ENCODE measurements around the gene WWOX.

The WWOX gene

DNA sequence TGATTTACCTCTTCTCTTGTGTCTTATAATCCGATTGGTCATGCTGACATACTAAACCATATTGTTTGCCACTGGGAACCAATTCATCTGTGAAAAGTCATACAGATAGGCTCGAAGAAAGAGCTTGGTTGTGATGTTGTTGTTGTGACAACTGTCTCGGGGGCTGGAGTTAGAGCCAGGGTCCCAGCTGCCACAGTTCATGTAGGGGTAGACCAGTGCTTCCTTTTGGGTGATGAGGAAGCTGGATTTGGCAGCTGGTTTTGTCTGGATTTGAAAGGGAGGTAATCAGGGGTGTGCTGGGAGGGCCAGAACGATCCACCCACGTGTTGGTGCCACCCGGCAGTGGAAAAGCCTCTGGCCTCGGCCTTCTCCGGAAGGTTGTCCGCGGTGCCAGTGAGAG is 438.1 kb downstream of the WWOX start:
- Histone ChIP-seq H3K4me1 (ENCODE audit: low read length) (no peaks in the 10 kb centered on the region), H3K9ac (ENCODE audit: low read length) (no peak overlapping the region), H3K4me3 (ENCODE audit: low read length) (no peak overlapping the region), H3K27me3 (replicated peaks; ENCODE audit: insufficient read depth, low read length) (no peaks in the 10 kb centered on the region), H3F3A (ENCODE audit: insufficient read depth, low read length) (no peaks in the 10 kb centered on the region), H2AFZ (ENCODE audit: low read length) (no peak overlapping the region), H3K9me2 (replicated peaks; ENCODE audit: insufficient read depth, low read length) (no peaks in the 10 kb centered on the region), H3K4me2 (ENCODE audit: low read depth, low read length) (no peak overlapping the region), H4K20me1 (ENCODE audit: insufficient read depth, low read length) (no peaks in the 10 kb centered on the region), H3K79me2 (ENCODE audit: low read length) (no peaks in the 10 kb centered on the region), H3K36me3 (replicated peaks; ENCODE audit: insufficient read depth, low read length) (no peaks in the 10 kb centered on the region), H3K27ac (ENCODE audit: low read length) (no peak overlapping the region), H3K9me3 (replicated peaks; ENCODE audit: insufficient read depth, low read length) (no peaks in the 10 kb centered on the region)
- no peak for TF ChIP-seq EZH2 (optimal IDR thresholded peaks at IDR 0.05; ENCODE audit: low read depth, low read length)
- TF ChIP-seq, protein P1, sequence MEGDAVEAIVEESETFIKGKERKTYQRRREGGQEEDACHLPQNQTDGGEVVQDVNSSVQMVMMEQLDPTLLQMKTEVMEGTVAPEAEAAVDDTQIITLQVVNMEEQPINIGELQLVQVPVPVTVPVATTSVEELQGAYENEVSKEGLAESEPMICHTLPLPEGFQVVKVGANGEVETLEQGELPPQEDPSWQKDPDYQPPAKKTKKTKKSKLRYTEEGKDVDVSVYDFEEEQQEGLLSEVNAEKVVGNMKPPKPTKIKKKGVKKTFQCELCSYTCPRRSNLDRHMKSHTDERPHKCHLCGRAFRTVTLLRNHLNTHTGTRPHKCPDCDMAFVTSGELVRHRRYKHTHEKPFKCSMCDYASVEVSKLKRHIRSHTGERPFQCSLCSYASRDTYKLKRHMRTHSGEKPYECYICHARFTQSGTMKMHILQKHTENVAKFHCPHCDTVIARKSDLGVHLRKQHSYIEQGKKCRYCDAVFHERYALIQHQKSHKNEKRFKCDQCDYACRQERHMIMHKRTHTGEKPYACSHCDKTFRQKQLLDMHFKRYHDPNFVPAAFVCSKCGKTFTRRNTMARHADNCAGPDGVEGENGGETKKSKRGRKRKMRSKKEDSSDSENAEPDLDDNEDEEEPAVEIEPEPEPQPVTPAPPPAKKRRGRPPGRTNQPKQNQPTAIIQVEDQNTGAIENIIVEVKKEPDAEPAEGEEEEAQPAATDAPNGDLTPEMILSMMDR (IDR thresholded peaks at IDR 0.05; ENCODE audit: low read length) = no peak
- no peak for TF ChIP-seq EZH2phosphoT487 (IDR thresholded peaks at IDR 0.05; ENCODE audit: low read length)
- DNase-seq = no peak

DNA sequence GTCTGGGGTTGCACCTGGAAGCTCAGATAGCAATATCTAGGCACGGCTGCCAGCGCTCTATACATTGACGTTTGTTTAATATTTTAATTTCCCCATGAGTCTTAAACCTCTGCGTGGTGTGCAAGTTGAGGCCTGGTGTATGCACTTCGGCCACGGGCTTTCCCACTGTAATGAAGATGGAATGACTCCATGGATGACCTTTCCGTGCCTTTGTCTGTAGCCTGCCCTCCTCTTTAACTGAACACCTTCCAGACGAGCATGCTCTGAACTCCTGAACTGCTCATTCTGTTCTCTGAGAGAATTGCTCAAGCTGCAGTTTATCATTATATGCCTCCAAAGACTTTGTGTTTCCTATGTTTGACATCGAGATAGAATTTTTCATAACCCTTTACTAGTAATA is 438.8 kb downstream of the WWOX start:
- Histone ChIP-seq H3K27ac (ENCODE audit: low read length) (no peak overlapping the region), H4K20me1 (ENCODE audit: insufficient read depth, low read length) (no peaks in the 10 kb centered on the region), H3K27me3 (replicated peaks; ENCODE audit: insufficient read depth, low read length) (no peaks in the 10 kb centered on the region), H3K4me1 (ENCODE audit: low read length) (no peaks in the 10 kb centered on the region), H3K79me2 (ENCODE audit: low read length) (no peaks in the 10 kb centered on the region), H3F3A (ENCODE audit: insufficient read depth, low read length) (no peaks in the 10 kb centered on the region), H3K36me3 (replicated peaks; ENCODE audit: insufficient read depth, low read length) (no peaks in the 10 kb centered on the region), H3K4me3 (ENCODE audit: low read length) (no peak overlapping the region), H3K9me3 (replicated peaks; ENCODE audit: insufficient read depth, low read length) (no peaks in the 10 kb centered on the region), H3K4me2 (ENCODE audit: low read depth, low read length) (no peak overlapping the region), H2AFZ (ENCODE audit: low read length) (no peak overlapping the region), H3K9me2 (replicated peaks; ENCODE audit: insufficient read depth, low read length) (no peaks in the 10 kb centered on the region), H3K9ac (ENCODE audit: low read length) (no peak overlapping the region)
- TF ChIP-seq, protein P1 (IDR thresholded peaks at IDR 0.05; ENCODE audit: low read length) = no peak
- TF ChIP-seq EZH2phosphoT487 (IDR thresholded peaks at IDR 0.05; ENCODE audit: low read length) (no peak), EZH2 (optimal IDR thresholded peaks at IDR 0.05; ENCODE audit: low read depth, low read length) (no peak)
- no peak for DNase-seq

DNA sequence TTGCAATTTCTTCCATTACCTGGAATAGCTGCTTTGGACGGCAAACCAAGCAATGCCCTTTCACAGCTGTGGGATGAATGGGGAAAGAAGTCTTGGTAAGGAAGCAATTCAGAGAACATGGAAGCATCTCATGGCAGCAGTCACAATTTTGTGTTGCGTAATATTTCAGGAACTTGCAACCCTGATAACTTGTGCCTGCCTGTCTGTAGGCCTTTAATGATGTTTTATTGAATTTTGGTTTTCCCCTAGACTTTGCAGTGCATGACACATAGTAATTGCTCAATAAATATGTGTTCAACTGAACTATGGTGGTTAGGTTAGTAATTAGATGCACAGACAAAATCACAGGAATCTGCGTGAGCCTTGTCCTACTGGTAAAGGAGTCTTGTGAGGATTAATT is 439.5 kb downstream of the WWOX start:
- Histone ChIP-seq H3F3A (ENCODE audit: insufficient read depth, low read length) (no peaks in the 10 kb centered on the region), H3K4me2 (ENCODE audit: low read depth, low read length) (no peak overlapping the region), H3K36me3 (replicated peaks; ENCODE audit: insufficient read depth, low read length) (no peaks in the 10 kb centered on the region), H3K4me3 (ENCODE audit: low read length) (no peak overlapping the region), H3K9ac (ENCODE audit: low read length) (no peak overlapping the region), H3K4me1 (ENCODE audit: low read length) (no peaks in the 10 kb centered on the region), H3K79me2 (ENCODE audit: low read length) (no peaks in the 10 kb centered on the region), H3K27ac (ENCODE audit: low read length) (no peak overlapping the region), H4K20me1 (ENCODE audit: insufficient read depth, low read length) (no peaks in the 10 kb centered on the region), H3K27me3 (replicated peaks; ENCODE audit: insufficient read depth, low read length) (no peaks in the 10 kb centered on the region), H2AFZ (ENCODE audit: low read length) (no peak overlapping the region), H3K9me3 (replicated peaks; ENCODE audit: insufficient read depth, low read length) (no peaks in the 10 kb centered on the region), H3K9me2 (replicated peaks; ENCODE audit: insufficient read depth, low read length) (no peaks in the 10 kb centered on the region)
- TF ChIP-seq EZH2phosphoT487 (IDR thresholded peaks at IDR 0.05; ENCODE audit: low read length) = no peak
- no peak for TF ChIP-seq EZH2 (optimal IDR thresholded peaks at IDR 0.05; ENCODE audit: low read depth, low read length)
- TF ChIP-seq, protein P1 (IDR thresholded peaks at IDR 0.05; ENCODE audit: low read length) = no peak
- no peak for DNase-seq

Data from MM.1S (cell line).